ENCODE results near the gene ZFYVE9.

Gene ZFYVE9

GRCh38 chr1:52234708-52235107, 92.8 kb downstream of the ZFYVE9 start:
- H3K4me3 ChIP-seq (ENCODE audit: low read length) = no peak overlapping the region
- DNase-seq (ENCODE audit: low read depth, low spot score) = no peak

GRCh38 chr1:52235646-52236045, 93.8 kb downstream of the ZFYVE9 start:
- no peak overlapping the region for H3K4me3 ChIP-seq (ENCODE audit: low read length)
- no peak for DNase-seq (ENCODE audit: low read depth, low spot score)

GRCh38 chr1:52237430-52237829, 95.5 kb downstream of the ZFYVE9 start:
- H3K4me3 ChIP-seq (ENCODE audit: low read length) = no peak overlapping the region
- DNase-seq (ENCODE audit: low read depth, low spot score) = no peak

GRCh38 chr1:52238474-52238873, 96.6 kb downstream of the ZFYVE9 start:
- no peak for DNase-seq (ENCODE audit: low read depth, low spot score)
- no peak overlapping the region for H3K4me3 ChIP-seq (ENCODE audit: low read length)

- H3K4me3 ChIP-seq (ENCODE audit: low read length) = no peak overlapping the region
- DNase-seq (ENCODE audit: low read depth, low spot score) = no peak
These were observed 97.2 kb downstream of the ZFYVE9 start for GRCh38 chr1:52238887-52239707.

- no peak overlapping the region for H3K4me3 ChIP-seq (ENCODE audit: low read length)
- no peak for DNase-seq (ENCODE audit: low read depth, low spot score)
These were observed 97.8 kb downstream of the ZFYVE9 start for GRCh38 chr1:52239708-52240001.

GRCh38 chr1:52240592-52241210, 98.8 kb downstream of the ZFYVE9 start:
- H3K4me3 ChIP-seq (ENCODE audit: low read length) = no peak overlapping the region

GRCh38 chr1:52243221-52243987, 101.5 kb downstream of the ZFYVE9 start:
- peak; percentile 34 for DNase-seq (ENCODE audit: low read depth, low spot score)

More at GRCh38 chr1:52240592-52241210, 98.8 kb downstream of the ZFYVE9 start:
- no peak for DNase-seq (ENCODE audit: low read depth, low spot score)

GRCh38 chr1:52249831-52250230, 107.9 kb downstream of the ZFYVE9 start:
- DNase-seq (ENCODE audit: low read depth, low spot score) = no peak
- H3K4me3 ChIP-seq (ENCODE audit: low read length) = no peak overlapping the region

More at GRCh38 chr1:52243221-52243987, 101.5 kb downstream of the ZFYVE9 start:
- no peak overlapping the region for H3K4me3 ChIP-seq (ENCODE audit: low read length)

GRCh38 chr1:52253421-52253820, 111.5 kb downstream of the ZFYVE9 start:
- no peak for DNase-seq (ENCODE audit: low read depth, low spot score)
- no peak overlapping the region for H3K4me3 ChIP-seq (ENCODE audit: low read length)

- no peak overlapping the region for H3K4me3 ChIP-seq (ENCODE audit: low read length)
- no peak for DNase-seq (ENCODE audit: low read depth, low spot score)
These were observed 118.0 kb downstream of the ZFYVE9 start for GRCh38 chr1:52259886-52260285.

- DNase-seq (ENCODE audit: low read depth, low spot score) = no peak
- no peak overlapping the region for H3K4me3 ChIP-seq (ENCODE audit: low read length)
These were observed 121.4 kb downstream of the ZFYVE9 start for GRCh38 chr1:52263153-52263910.

GRCh38 chr1:52264530-52265115, 122.7 kb downstream of the ZFYVE9 start:
- no peak for DNase-seq (ENCODE audit: low read depth, low spot score)
- no peak overlapping the region for H3K4me3 ChIP-seq (ENCODE audit: low read length)

- no peak overlapping the region for H3K4me3 ChIP-seq (ENCODE audit: low read length)
- DNase-seq (ENCODE audit: low read depth, low spot score) = no peak
These were observed 124.6 kb downstream of the ZFYVE9 start for GRCh38 chr1:52266507-52266906.

- no peak for DNase-seq (ENCODE audit: low read depth, low spot score)
- H3K4me3 ChIP-seq (ENCODE audit: low read length) = no peak overlapping the region
These were observed 126.5 kb downstream of the ZFYVE9 start for GRCh38 chr1:52268372-52268771.

- DNase-seq (ENCODE audit: low read depth, low spot score) = no peak
- H3K4me3 ChIP-seq (ENCODE audit: low read length) = no peak overlapping the region
These were observed 139.6 kb downstream of the ZFYVE9 start for GRCh38 chr1:52281518-52281917.

- DNase-seq (ENCODE audit: low read depth, low spot score) = no peak
- no peak overlapping the region for H3K4me3 ChIP-seq (ENCODE audit: low read length)
These were observed 146.4 kb downstream of the ZFYVE9 start for GRCh38 chr1:52288286-52288685.

GRCh38 chr1:52294580-52294979, 152.7 kb downstream of the ZFYVE9 start:
- DNase-seq (ENCODE audit: low read depth, low spot score) = no peak
- H3K4me3 ChIP-seq (ENCODE audit: low read length) = no peak overlapping the region

GRCh38 chr1:52296345-52296744, 154.5 kb downstream of the ZFYVE9 start:
- no peak overlapping the region for H3K4me3 ChIP-seq (ENCODE audit: low read length)
- DNase-seq (ENCODE audit: low read depth, low spot score) = peak; percentile 38

All from Jurkat, Clone E6-1 (cell line).